ENCODE measurements around the gene USP32. TPM values are rescaled to one million over a fixed set of nuclear protein-coding genes. Genes with fewer than 3 reads are reported as not detected.

USP32 gene
- polyA plus RNA-seq, 2 donors: 9.5 to 16.1 TPM

DNA sequence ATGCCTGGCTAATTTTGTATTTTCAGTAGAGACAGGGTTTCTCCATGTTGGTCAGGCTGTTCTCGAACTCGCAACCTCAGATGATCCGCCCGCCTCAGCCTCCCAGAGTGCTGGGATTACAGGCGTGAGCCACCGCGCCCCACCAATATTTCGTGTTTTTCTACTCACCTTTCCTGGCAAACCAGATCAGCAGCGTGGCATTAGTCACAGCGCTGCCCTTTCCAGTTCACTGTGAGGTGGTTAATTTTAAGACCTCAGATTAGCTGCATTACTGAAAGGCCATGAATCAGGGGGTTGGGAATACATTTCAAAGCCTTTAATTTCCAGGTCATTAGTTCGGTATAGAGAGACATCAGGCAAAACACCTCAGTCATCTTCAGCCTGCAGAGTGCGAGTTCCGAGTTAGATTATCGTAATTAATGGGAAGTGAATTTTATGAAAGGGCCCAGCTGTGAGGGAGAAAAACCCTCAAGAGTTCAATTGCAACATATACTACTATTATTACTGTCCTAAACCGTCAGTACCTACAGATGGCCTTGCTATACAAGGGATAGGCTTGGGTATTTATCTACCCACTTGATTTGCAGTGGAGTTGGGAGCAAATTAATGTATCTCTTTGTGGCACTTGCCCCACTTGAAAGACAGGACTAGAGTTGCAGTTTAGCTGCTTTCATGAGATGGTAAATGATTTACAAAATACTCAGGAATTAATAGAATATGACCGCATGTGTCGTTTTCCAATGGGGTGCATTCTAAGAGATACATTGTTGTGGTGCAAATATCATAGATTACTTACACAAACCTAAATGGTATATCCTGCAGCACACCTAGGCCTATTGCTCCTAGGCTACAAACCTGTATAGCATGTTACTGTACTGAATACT, 2.1 kb upstream of the USP32 start:
- Histone ChIP-seq H3K4me1 (ENCODE audit: control insufficient read depth in 2 of 2, insufficient read depth in 2 of 2, low read length in 1 of 2) (peaks cover 0 to 2% of the 10 kb centered on the region in 2 donors), H3K27me3 (ENCODE audit: control insufficient read depth in 1 of 2, insufficient read depth in 2 of 2, low read length in 2 of 2) (no peaks in the 10 kb centered on the region), H3K9me3 (ENCODE audit: control insufficient read depth in 2 of 2, insufficient read depth in 1 of 2, low read depth in 1 of 2, low read length in 1 of 2) (no peaks in the 10 kb centered on the region), H3K4me3 (ENCODE audit: low read depth in 1 of 2, low read length in 2 of 2) (no peak overlapping the region), H3K27ac (ENCODE audit: low read depth in 2 of 2, low read length in 1 of 2) (peak overlapping the region; percentile 63 to 91), H3K36me3 (ENCODE audit: control insufficient read depth in 2 of 2, insufficient read depth in 2 of 2, low read length in 1 of 2) (no peaks in the 10 kb centered on the region)
- WGBS, 2 donors: 68 to 79% methylated on average over 17 of the region's 17 CpGs

DNA sequence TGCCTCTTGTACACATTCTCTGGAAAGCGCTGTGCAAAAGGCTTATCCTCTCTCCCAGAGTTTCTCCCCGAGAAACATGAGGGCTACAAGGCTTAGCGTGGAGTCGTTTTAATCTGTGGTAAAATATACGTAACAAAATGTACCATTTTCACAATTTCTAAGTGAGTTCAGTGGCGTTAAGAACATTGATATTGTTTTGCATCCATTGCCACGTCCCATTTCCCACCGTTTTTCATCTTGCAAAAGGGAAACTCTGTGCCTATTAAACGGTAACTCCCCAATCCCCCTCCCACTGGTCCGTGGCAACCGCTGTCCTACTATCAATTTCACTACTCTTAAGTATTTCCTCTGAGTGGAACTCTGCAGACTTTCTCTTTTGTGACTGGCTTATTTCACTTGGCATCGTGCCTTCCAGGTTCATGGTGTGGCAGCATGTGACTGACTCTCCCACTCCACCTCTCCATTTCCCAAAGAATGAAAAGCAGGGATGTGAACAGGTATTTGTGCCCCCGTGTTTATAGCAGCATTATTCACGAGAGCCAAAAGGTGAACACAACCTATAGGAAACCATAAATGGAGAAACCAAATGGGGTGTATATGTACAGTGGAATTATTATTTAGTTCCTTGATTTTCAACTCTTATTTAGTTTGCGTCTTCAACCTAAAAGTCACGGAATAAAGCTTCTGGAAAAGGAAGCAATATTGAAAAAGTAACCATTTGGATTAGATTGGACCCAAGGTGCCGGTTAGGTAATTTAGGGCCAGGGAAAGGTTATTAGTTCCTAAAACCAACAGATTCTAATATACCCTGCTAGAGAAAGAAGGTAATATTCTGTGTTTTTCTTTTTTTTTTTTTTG, 1.1 kb upstream of the USP32 start:
- peak overlapping the region; percentile 74 to 78 for H3K4me3 ChIP-seq (ENCODE audit: low read depth in 1 of 2, low read length in 2 of 2)
- no peaks in the 10 kb centered on the region for H3K9me3 ChIP-seq (ENCODE audit: control insufficient read depth in 2 of 2, insufficient read depth in 1 of 2, low read depth in 1 of 2, low read length in 1 of 2)
- H3K4me1 ChIP-seq (ENCODE audit: control insufficient read depth in 2 of 2, insufficient read depth in 2 of 2, low read length in 1 of 2): peaks cover 0 to 2% of the 10 kb centered on the region in 2 donors
- no peaks in the 10 kb centered on the region for H3K36me3 ChIP-seq (ENCODE audit: control insufficient read depth in 2 of 2, insufficient read depth in 2 of 2, low read length in 1 of 2)
- H3K27me3 ChIP-seq (ENCODE audit: control insufficient read depth in 1 of 2, insufficient read depth in 2 of 2, low read length in 2 of 2): no peaks in the 10 kb centered on the region
- H3K27ac ChIP-seq (ENCODE audit: low read depth in 2 of 2, low read length in 1 of 2): peak overlapping the region; percentile 91 to 98
- 19% methylated on average over 17 of the region's 17 CpGs for WGBS, 2 donors

DNA sequence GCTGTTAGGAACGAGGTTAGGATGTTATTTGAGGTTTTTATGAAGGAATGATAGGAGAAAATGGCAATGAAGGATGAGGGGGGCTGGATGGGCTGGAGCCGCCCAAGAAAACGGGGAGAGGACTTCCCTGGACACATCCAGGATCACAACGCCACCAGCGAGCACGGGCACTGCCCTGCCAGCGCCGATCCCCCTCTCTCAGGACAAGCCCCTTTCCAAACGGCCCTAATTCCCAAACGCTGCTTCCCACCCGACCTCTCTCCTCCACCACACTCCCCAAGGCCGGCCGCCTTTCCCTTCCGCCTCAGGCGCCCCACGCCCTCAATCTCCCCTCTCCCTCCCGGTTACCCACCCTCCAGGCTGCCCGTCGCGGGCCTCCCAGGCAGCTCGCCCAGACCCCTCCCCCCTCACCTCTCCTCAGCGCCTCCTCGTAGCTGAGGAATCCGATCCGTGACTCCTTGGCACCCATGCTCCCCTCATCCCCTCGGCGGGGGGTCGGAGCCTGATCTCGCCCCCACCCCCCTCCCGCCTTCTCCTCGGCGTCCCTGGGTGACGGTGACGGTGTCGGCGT, 377 bp downstream of the USP32 start:
- Histone ChIP-seq H3K27me3 (ENCODE audit: control insufficient read depth in 1 of 2, insufficient read depth in 2 of 2, low read length in 2 of 2) (no peaks in the 10 kb centered on the region), H3K4me1 (ENCODE audit: control insufficient read depth in 2 of 2, insufficient read depth in 2 of 2, low read length in 1 of 2) (peaks cover 0 to 2% of the 10 kb centered on the region in 2 donors), H3K27ac (ENCODE audit: low read depth in 2 of 2, low read length in 1 of 2) (peak overlapping the region; percentile 91 to 98), H3K4me3 (ENCODE audit: low read depth in 1 of 2, low read length in 2 of 2) (peak overlapping the region; percentile 74 to 78), H3K9me3 (ENCODE audit: control insufficient read depth in 2 of 2, insufficient read depth in 1 of 2, low read depth in 1 of 2, low read length in 1 of 2) (no peaks in the 10 kb centered on the region), H3K36me3 (ENCODE audit: control insufficient read depth in 2 of 2, insufficient read depth in 2 of 2, low read length in 1 of 2) (no peaks in the 10 kb centered on the region)
- 0 to 1% methylated on average over 19 to 36 of the region's 36 CpGs for WGBS, 2 donors

DNA sequence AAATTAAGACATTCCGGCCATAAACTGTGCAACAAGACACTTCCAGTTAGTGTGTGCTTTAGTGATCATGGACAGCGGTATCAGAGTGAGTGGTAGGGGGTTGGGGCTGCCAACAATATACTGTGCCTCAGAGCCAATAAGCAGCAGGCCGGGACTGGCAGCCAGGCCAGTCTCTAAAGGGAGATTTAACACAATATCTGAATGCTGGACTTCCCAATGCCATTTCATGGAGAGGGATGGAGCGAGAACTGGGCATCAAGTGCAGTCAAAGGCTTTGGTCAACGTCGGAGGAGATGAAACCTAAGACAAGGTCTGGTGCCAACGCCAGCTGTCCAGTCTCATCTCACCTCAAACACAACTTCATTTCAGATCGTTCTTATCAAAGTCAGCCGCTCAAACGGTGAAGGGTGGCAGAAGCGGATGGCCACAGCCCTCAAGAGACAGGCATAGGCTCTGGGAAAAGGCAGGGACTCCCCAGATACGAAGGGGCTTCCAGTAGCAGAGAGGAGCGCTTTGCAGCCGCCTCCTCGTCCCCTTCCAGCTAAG, 935 bp downstream of the USP32 start:
- Histone ChIP-seq H3K36me3 (ENCODE audit: control insufficient read depth in 2 of 2, insufficient read depth in 2 of 2, low read length in 1 of 2) (no peaks in the 10 kb centered on the region), H3K27ac (ENCODE audit: low read depth in 2 of 2, low read length in 1 of 2) (peak overlapping the region; percentile 91 to 98), H3K27me3 (ENCODE audit: control insufficient read depth in 1 of 2, insufficient read depth in 2 of 2, low read length in 2 of 2) (no peaks in the 10 kb centered on the region), H3K4me3 (ENCODE audit: low read depth in 1 of 2, low read length in 2 of 2) (peak overlapping the region; percentile 74 to 78), H3K4me1 (ENCODE audit: control insufficient read depth in 2 of 2, insufficient read depth in 2 of 2, low read length in 1 of 2) (peaks cover 0 to 2% of the 10 kb centered on the region in 2 donors), H3K9me3 (ENCODE audit: control insufficient read depth in 2 of 2, insufficient read depth in 1 of 2, low read depth in 1 of 2, low read length in 1 of 2) (no peaks in the 10 kb centered on the region)
- WGBS, 2 donors: 4 to 5% methylated on average over 15 of the region's 15 CpGs

DNA sequence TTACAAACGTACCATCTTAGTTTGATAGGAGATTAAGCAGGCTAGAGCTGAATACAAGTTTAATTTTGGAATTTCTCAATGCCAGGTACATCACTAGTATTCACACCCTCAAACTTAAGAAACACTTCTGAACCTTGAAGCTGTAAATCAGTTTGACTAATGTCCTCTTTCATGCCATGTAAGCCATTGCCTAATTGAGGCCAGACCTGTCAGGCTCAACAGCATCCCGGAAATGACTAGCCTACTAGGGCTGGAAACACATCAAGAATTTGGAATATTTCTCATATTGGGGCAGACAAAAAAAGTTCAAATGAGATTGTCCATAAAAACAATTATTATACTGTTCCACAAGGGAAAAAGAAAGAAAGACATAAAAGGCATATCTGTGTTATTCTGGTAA, 1.7 kb downstream of the USP32 start:
- Histone ChIP-seq H3K4me1 (ENCODE audit: control insufficient read depth in 2 of 2, insufficient read depth in 2 of 2, low read length in 1 of 2) (peaks cover 0 to 2% of the 10 kb centered on the region in 2 donors), H3K27me3 (ENCODE audit: control insufficient read depth in 1 of 2, insufficient read depth in 2 of 2, low read length in 2 of 2) (no peaks in the 10 kb centered on the region), H3K9me3 (ENCODE audit: control insufficient read depth in 2 of 2, insufficient read depth in 1 of 2, low read depth in 1 of 2, low read length in 1 of 2) (no peaks in the 10 kb centered on the region), H3K36me3 (ENCODE audit: control insufficient read depth in 2 of 2, insufficient read depth in 2 of 2, low read length in 1 of 2) (no peaks in the 10 kb centered on the region), H3K4me3 (ENCODE audit: low read depth in 1 of 2, low read length in 2 of 2) (peak overlapping the region in 1 of 2 donors; percentile 74), H3K27ac (ENCODE audit: low read depth in 2 of 2, low read length in 1 of 2) (no peak overlapping the region)
- 30 to 46% methylated on average over 2 of the region's 2 CpGs for WGBS, 2 donors

DNA sequence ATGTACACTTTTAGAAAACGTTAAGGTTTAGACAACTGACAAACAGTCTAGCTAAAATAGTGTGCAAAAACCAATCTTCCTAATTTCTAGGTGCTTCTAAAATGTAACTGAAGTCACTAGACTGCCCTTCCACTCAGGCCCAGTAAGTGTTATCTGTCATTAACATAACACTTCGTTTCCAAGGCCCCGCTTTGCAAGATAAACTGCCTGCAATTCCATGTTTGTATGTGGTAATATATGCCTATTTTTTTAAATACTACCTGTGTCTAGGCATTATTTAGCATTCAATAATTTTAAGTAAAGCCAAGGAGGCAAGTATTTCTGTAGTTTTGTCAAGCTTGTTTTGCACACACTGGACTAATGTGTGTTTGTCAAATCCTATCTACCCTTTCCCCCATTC, 3.2 kb downstream of the USP32 start:
- WGBS, 2 donors: 54 to 59% methylated on average over 3 of the region's 3 CpGs

DNA sequence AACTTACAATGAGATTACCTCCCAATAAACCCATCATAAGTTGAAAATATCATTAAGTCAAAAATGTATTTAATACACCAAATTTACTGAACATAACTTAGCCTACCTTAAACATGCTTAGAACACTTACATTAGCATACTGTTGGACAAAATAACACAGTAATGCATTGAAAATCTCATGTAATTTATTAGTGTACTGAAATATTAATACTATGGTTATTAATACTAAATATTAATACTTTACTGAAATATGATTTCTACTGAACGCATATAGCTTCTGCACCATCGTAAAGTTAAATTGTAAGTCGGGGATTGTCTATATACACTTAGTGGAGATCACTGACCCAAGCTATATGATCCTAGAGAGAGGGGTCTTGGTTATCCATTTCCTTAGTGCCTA, 4.3 kb downstream of the USP32 start:
- Histone ChIP-seq H3K4me3 (ENCODE audit: low read depth in 1 of 2, low read length in 2 of 2) (no peak overlapping the region), H3K9me3 (ENCODE audit: control insufficient read depth in 2 of 2, insufficient read depth in 1 of 2, low read depth in 1 of 2, low read length in 1 of 2) (no peaks in the 10 kb centered on the region), H3K27me3 (ENCODE audit: control insufficient read depth in 1 of 2, insufficient read depth in 2 of 2, low read length in 2 of 2) (no peaks in the 10 kb centered on the region), H3K4me1 (ENCODE audit: control insufficient read depth in 2 of 2, insufficient read depth in 2 of 2, low read length in 1 of 2) (peaks cover 0 to 2% of the 10 kb centered on the region in 2 donors), H3K36me3 (ENCODE audit: control insufficient read depth in 2 of 2, insufficient read depth in 2 of 2, low read length in 1 of 2) (no peaks in the 10 kb centered on the region), H3K27ac (ENCODE audit: low read depth in 2 of 2, low read length in 1 of 2) (no peak overlapping the region)
- 90 to 94% methylated on average over 3 of the region's 3 CpGs for WGBS, 2 donors

More for the DNA sequence above, 3.2 kb downstream of the USP32 start:
- Histone ChIP-seq H3K27ac (ENCODE audit: low read depth in 2 of 2, low read length in 1 of 2) (no peak overlapping the region), H3K4me1 (ENCODE audit: control insufficient read depth in 2 of 2, insufficient read depth in 2 of 2, low read length in 1 of 2) (peaks cover 0 to 2% of the 10 kb centered on the region in 2 donors), H3K9me3 (ENCODE audit: control insufficient read depth in 2 of 2, insufficient read depth in 1 of 2, low read depth in 1 of 2, low read length in 1 of 2) (no peaks in the 10 kb centered on the region), H3K27me3 (ENCODE audit: control insufficient read depth in 1 of 2, insufficient read depth in 2 of 2, low read length in 2 of 2) (no peaks in the 10 kb centered on the region), H3K4me3 (ENCODE audit: low read depth in 1 of 2, low read length in 2 of 2) (no peak overlapping the region), H3K36me3 (ENCODE audit: control insufficient read depth in 2 of 2, insufficient read depth in 2 of 2, low read length in 1 of 2) (no peaks in the 10 kb centered on the region)

DNA sequence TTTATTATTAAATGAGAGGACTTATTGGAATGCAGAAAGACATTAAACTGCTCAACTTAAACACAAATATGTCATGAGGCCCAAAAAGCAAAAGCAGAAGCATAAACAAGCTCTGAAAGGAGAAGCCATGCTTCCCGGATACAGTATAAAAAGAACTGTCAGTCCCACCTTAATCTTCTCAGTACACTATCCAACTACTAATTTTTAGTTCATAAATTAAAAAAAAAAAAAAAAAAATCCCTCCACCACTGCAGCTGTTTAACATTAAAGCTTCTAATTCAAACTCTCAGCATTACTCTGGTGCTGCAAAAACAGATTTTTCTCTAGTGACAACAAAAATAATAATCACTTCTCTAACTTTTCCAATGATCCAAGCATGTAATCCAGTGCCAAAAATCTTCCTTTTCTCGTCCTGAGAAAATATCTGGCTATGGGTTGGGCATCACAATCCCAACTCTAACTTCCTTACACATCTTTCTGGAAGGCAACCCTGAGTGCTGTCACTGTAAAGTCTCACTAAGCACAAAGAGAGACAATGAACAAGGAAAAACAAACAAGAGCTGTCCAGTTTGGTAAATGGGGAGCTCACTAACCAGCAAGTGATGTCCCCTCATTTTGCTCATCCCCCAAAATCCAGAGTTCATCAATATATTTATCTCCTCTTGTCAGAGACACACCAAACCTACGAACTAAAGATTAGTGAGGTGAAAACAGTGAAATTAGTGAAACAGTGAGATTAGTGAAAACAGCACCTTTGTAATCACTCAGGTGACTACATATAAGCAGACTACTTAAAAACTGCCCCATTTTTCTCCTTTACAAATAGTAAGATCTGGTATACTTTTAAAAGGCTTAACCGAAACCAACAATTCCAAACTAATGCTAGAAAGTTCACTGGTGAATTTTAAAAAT, 5.5 kb downstream of the USP32 start:
- 51 to 66% methylated on average over 4 of the region's 4 CpGs for WGBS, 2 donors
- no peaks in the 10 kb centered on the region for H3K36me3 ChIP-seq (ENCODE audit: control insufficient read depth in 2 of 2, insufficient read depth in 2 of 2, low read length in 1 of 2)
- no peak overlapping the region for H3K27ac ChIP-seq (ENCODE audit: low read depth in 2 of 2, low read length in 1 of 2)
- no peaks in the 10 kb centered on the region for H3K27me3 ChIP-seq (ENCODE audit: control insufficient read depth in 1 of 2, insufficient read depth in 2 of 2, low read length in 2 of 2)
- no peaks in the 10 kb centered on the region for H3K9me3 ChIP-seq (ENCODE audit: control insufficient read depth in 2 of 2, insufficient read depth in 1 of 2, low read depth in 1 of 2, low read length in 1 of 2)
- H3K4me1 ChIP-seq (ENCODE audit: control insufficient read depth in 2 of 2, insufficient read depth in 2 of 2, low read length in 1 of 2): peaks cover 2 to 3% of the 10 kb centered on the region in 2 donors
- no peak overlapping the region for H3K4me3 ChIP-seq (ENCODE audit: low read depth in 1 of 2, low read length in 2 of 2)

Measured in esophagus (tissue), 2 donors.